Measurements from ENCODE around the gene SLC23A2. TPM values are rescaled to one million over a fixed set of nuclear protein-coding genes. Genes with fewer than 3 reads are reported as not detected.

The SLC23A2 gene
- total RNA-seq, 1 experiment from 2014 or later: 16.3 TPM

DNA sequence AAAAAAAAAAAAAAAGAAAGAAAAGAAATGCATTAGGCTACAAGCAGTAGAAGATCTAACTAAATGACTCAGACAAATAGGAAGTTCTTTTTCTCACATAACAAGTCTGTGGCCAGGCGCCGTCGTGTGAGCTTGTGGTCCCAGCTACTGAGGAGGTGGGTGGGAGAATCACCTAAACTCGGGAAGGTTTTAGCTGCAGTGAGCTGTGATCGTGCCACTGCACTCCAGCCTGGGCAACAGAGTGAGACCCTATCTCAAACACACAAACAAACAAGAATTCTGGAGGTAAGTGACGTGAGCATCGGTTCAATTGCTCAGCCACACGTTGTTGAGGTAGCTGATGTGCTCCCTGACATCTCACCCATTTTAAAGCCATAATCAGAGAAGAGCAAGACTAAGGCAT is 37.9 kb upstream of the SLC23A2 start:
- BruUV-seq (replicated peaks): no TSS peak
- Histone ChIP-seq H3K9me2 (ENCODE audit: insufficient read depth) (no peaks in the 10 kb centered on the region), H3K4me3 (replicated peaks in 1 of 2; ENCODE audit: low read depth in 1 of 2, low read length in 2 of 2) (no peak overlapping the region), H3K27me3 (ENCODE audit: insufficient read depth, low read length) (no peaks in the 10 kb centered on the region), H3K27ac (ENCODE audit: low read depth, low read length) (no peak overlapping the region), H4K20me1 (ENCODE audit: insufficient read depth) (no peaks in the 10 kb centered on the region), H3K9me3 (ENCODE audit: control insufficient read depth in 1 of 2, insufficient read depth in 1 of 2, low read depth in 1 of 2, low read length in 2 of 2) (no peaks in the 10 kb centered on the region), H2AFZ (ENCODE audit: low read depth, low read length, poor library complexity, severe bottlenecking) (no peak overlapping the region), H3K4me2 (ENCODE audit: low read length) (no peak overlapping the region), H3K79me2 (ENCODE audit: insufficient read depth, low read length) (no peaks in the 10 kb centered on the region), H3K9ac (ENCODE audit: low read length) (no peak overlapping the region), H3K4me1 (ENCODE audit: control insufficient read depth in 1 of 2, insufficient read depth in 2 of 2, low read length in 2 of 2) (no peaks in the 10 kb centered on the region), H3K36me3 (ENCODE audit: control insufficient read depth in 1 of 2, insufficient read depth in 2 of 2, low read length in 2 of 2) (no peaks in the 10 kb centered on the region)
- ChIA-PET POLR2A (no interaction called here), RAD21 (ENCODE audit: low non-redundant PET in 1 of 2, low total read pairs in 2 of 2, uncharacterized antibody in 2 of 2, unreplicated experiment in 2 of 2) (no interaction called here), CTCF (no interaction called here)
- intact Hi-C loops (cut with micrococcal nuclease): no loop called here
- TF ChIP-seq SIN3A (IDR thresholded peaks at IDR 0.05; ENCODE audit: low read depth): no peak
- TF ChIP-seq SP1 (IDR thresholded peaks at IDR 0.05; ENCODE audit: low read depth): no peak
- TF ChIP-seq, protein P1, sequence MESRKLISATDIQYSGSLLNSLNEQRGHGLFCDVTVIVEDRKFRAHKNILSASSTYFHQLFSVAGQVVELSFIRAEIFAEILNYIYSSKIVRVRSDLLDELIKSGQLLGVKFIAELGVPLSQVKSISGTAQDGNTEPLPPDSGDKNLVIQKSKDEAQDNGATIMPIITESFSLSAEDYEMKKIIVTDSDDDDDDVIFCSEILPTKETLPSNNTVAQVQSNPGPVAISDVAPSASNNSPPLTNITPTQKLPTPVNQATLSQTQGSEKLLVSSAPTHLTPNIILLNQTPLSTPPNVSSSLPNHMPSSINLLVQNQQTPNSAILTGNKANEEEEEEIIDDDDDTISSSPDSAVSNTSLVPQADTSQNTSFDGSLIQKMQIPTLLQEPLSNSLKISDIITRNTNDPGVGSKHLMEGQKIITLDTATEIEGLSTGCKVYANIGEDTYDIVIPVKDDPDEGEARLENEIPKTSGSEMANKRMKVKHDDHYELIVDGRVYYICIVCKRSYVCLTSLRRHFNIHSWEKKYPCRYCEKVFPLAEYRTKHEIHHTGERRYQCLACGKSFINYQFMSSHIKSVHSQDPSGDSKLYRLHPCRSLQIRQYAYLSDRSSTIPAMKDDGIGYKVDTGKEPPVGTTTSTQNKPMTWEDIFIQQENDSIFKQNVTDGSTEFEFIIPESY (IDR thresholded peaks at IDR 0.05; ENCODE audit: extremely low read depth, insufficient replicate concordance, low read length): no peak
- TF ChIP-seq TCF7L2 (IDR thresholded peaks at IDR 0.05; ENCODE audit: borderline replicate concordance, extremely low read depth, insufficient read depth, insufficient read length): no peak
- no peak for TF ChIP-seq YY1 (IDR thresholded peaks at IDR 0.05; ENCODE audit: extremely low read depth, insufficient replicate concordance, low read depth, low read length)
- TF ChIP-seq POLR2AphosphoS5 (IDR thresholded peaks at IDR 0.05; ENCODE audit: low read depth, low read length): no peak
- TF ChIP-seq JUND (IDR thresholded peaks at IDR 0.05): no peak
- ATAC-seq (no peak), DNase-seq (ENCODE audit: low read depth, low spot score) (no peak)

DNA sequence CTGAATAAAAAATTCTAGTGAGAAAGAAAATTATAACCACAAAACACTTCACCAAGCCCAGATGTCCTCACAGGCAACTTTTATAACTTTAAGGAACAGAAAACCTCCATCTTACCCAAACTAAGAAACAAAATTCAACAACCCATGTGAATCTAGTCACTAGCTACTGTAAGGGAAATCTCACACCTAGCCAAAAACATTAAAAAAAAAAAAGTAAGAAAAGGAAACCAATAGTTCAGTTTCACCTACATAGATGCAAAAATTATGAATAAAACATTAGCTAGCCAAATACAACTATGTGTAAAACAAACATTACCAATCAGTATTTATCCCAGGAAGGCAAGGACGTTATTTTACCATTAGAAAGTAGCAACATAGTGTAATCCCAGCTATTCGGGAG is 35.5 kb upstream of the SLC23A2 start:
- Histone ChIP-seq H3K9me3 (ENCODE audit: control insufficient read depth in 1 of 2, insufficient read depth in 1 of 2, low read depth in 1 of 2, low read length in 2 of 2) (no peaks in the 10 kb centered on the region), H3K27ac (ENCODE audit: low read depth, low read length) (no peak overlapping the region), H3K4me1 (ENCODE audit: control insufficient read depth in 1 of 2, insufficient read depth in 2 of 2, low read length in 2 of 2) (no peaks in the 10 kb centered on the region), H2AFZ (ENCODE audit: low read depth, low read length, poor library complexity, severe bottlenecking) (no peak overlapping the region), H3K4me3 (replicated peaks in 1 of 2; ENCODE audit: low read depth in 1 of 2, low read length in 2 of 2) (no peak overlapping the region), H3K36me3 (ENCODE audit: control insufficient read depth in 1 of 2, insufficient read depth in 2 of 2, low read length in 2 of 2) (no peaks in the 10 kb centered on the region), H3K9ac (ENCODE audit: low read length) (no peak overlapping the region), H3K27me3 (ENCODE audit: insufficient read depth, low read length) (no peaks in the 10 kb centered on the region), H3K4me2 (ENCODE audit: low read length) (no peak overlapping the region), H3K9me2 (ENCODE audit: insufficient read depth) (no peaks in the 10 kb centered on the region), H3K79me2 (ENCODE audit: insufficient read depth, low read length) (no peaks in the 10 kb centered on the region), H4K20me1 (ENCODE audit: insufficient read depth) (no peaks in the 10 kb centered on the region)
- RAD21 ChIA-PET (ENCODE audit: low non-redundant PET in 1 of 2, low total read pairs in 2 of 2, uncharacterized antibody in 2 of 2, unreplicated experiment in 2 of 2): no interaction called here
- CTCF ChIA-PET: no interaction called here
- no TSS peak for BruUV-seq (replicated peaks)
- intact Hi-C loops (cut with micrococcal nuclease): no loop called here
- TF ChIP-seq FOSL1 (IDR thresholded peaks at IDR 0.05; ENCODE audit: low read depth) (no peak), EZH2phosphoT487 (IDR thresholded peaks at IDR 0.05; ENCODE audit: borderline replicate concordance) (no peak), SIN3A (IDR thresholded peaks at IDR 0.05; ENCODE audit: low read depth) (no peak), REST (IDR thresholded peaks at IDR 0.05; ENCODE audit: low read depth) (no peak)
- DNase-seq (ENCODE audit: low read depth, low spot score) (no peak), ATAC-seq (no peak)
- POLR2A ChIA-PET: interaction anchor here (0.6 kb wide), 1 partner anchor 19 kb away, joined by 4 read pairs; no protein-coding TSS in a partner anchor
